ENCODE data around the gene MRAP2. TPM values are rescaled to one million over a fixed set of nuclear protein-coding genes. Genes with fewer than 3 reads are reported as not detected.

The MRAP2 gene, protein sequence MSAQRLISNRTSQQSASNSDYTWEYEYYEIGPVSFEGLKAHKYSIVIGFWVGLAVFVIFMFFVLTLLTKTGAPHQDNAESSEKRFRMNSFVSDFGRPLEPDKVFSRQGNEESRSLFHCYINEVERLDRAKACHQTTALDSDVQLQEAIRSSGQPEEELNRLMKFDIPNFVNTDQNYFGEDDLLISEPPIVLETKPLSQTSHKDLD
- total RNA-seq: 100 to 1,000 TPM in 1 of 2 donors, 10 to 100 TPM in 1; 67.5 to 104 TPM

DNA sequence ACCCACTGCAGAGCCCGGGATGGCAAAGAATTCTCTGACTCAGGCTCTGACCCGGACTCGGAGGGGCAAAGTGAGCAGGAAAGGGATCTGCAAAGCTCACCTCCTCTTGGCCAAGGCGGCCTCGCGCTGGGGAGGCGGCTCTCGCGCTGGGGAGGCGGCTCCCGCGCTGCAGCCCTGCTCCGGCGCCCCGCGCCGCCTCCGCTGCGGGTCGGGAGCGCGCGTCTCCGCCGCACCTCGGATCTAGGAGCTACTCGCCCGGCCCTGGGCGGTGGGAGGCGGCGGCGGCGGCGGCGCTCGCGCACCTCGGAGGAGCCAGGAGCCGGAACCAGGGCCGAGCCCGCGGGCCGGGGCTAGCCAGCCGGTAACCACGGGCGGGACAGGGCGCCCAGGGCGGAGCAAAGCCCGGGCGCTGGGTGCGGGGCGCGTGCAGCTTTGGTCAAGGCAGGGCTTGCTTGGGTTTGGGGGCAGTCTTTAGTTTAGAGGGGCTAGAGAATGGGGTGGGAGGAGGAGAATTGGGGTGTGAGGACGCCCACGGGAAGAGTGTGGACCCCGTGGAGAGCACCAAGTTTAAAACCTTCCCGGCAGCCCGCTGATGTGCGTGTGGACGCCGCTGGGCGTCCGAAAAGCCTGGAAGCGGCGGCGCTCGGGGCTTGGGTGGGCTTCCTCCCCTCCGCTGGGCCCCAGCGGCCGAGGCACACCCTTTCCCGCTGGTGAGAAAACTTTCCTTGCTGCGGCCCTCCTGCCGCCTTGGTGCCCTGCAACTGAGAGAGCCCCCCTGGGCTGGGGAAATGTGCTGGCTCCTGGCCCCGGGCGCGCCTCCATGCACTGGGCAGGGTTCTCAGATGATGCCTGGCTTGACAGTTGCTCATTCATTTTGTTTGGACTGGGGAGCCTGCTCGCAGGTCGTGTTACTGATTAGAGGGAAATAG lies at the start of gene MRAP2:
Gene MRAP2 (plus strand): TSS at position 250 of the 929 bp plus-strand sequence. CDS start 21,547 bp downstream, outside the sequence.
- DNase-seq (ENCODE audit: low spot score) (no peak), ATAC-seq (ENCODE audit: insufficient number of reproducible peaks, low FRiP score, low read depth) (peak; percentile 7)
- H3K27ac ChIP-seq: peak within 1 kb of the TSS; percentile 83 to 88
- no peaks in the 10 kb centered on the region for H3K27me3 ChIP-seq (replicated peaks; ENCODE audit: insufficient read depth)
- H3K36me3 ChIP-seq: no peaks in the 10 kb centered on the region
- peak within 1 kb of the TSS; percentile 75 for H3K4me3 ChIP-seq
- H3K4me1 ChIP-seq (ENCODE audit: control insufficient read depth in 1 of 2, low read depth in 2 of 2): peaks cover 4 to 78% of the 10 kb centered on the region in 2 donors
- TF ChIP-seq, protein P1, sequence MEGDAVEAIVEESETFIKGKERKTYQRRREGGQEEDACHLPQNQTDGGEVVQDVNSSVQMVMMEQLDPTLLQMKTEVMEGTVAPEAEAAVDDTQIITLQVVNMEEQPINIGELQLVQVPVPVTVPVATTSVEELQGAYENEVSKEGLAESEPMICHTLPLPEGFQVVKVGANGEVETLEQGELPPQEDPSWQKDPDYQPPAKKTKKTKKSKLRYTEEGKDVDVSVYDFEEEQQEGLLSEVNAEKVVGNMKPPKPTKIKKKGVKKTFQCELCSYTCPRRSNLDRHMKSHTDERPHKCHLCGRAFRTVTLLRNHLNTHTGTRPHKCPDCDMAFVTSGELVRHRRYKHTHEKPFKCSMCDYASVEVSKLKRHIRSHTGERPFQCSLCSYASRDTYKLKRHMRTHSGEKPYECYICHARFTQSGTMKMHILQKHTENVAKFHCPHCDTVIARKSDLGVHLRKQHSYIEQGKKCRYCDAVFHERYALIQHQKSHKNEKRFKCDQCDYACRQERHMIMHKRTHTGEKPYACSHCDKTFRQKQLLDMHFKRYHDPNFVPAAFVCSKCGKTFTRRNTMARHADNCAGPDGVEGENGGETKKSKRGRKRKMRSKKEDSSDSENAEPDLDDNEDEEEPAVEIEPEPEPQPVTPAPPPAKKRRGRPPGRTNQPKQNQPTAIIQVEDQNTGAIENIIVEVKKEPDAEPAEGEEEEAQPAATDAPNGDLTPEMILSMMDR (IDR thresholded peaks at IDR 0.05): no peak
- no peaks in the 10 kb centered on the region for H3K9me3 ChIP-seq

DNA sequence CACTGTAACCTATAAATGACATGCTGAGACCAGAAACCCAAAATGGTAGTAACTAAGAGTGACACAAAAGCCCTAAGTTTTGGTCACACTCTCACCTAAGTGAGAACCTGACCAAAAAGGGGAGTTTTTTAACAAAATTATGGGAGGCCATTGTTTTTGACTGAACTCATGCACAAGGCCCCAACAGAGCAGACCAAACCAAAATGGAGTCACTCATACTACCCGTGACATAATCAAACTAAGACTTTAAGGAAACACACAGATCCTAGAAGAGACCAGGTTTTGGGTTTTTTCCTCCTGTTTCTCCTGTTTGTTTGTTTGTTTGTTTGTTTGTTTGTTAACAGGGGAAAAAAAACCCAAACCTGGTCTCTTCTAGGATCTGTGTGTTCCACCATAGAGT lies 49.2 kb upstream of the MRAP2 start:
- H3K36me3 ChIP-seq: no peaks in the 10 kb centered on the region
- H3K4me3 ChIP-seq: no peak overlapping the region
- no peak for DNase-seq (ENCODE audit: low spot score)
- H3K27me3 ChIP-seq (replicated peaks; ENCODE audit: insufficient read depth): no peaks in the 10 kb centered on the region
- TF ChIP-seq, protein P1 (IDR thresholded peaks at IDR 0.05): no peak
- H3K4me1 ChIP-seq (ENCODE audit: control insufficient read depth in 1 of 2, low read depth in 2 of 2): peaks cover 32 to 59% of the 10 kb centered on the region in 2 donors
- ATAC-seq (ENCODE audit: insufficient number of reproducible peaks, low FRiP score, low read depth): no peak
- H3K27ac ChIP-seq: peak overlapping the region; percentile 87 to 90
- H3K9me3 ChIP-seq: no peaks in the 10 kb centered on the region

DNA sequence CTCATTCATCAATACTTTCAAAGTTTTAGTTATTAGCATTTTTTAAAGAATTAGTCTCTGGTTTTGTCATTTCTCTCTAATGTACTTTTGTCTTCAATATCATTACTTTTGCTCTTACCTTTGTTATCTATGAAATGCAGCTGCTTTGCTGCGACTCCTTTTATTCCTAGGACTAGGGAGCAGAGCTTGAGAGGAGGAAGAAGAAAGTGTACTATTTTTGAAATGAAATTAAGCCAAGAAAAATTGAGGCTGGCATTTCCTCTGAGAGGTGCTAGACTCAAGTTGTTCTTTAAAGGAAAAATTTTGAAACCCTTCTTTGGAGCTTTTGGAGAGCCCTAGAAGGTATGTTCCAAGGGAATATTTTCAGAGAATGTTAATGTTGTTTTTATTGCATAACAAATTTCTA lies 48.3 kb upstream of the MRAP2 start:
- peak; percentile 66 for ATAC-seq (ENCODE audit: insufficient number of reproducible peaks, low FRiP score, low read depth)
- Histone ChIP-seq H3K36me3 (no peaks in the 10 kb centered on the region), H3K4me3 (peak overlapping the region; percentile 36), H3K27ac (peak overlapping the region; percentile 87 to 90), H3K4me1 (ENCODE audit: control insufficient read depth in 1 of 2, low read depth in 2 of 2) (peaks cover 32 to 62% of the 10 kb centered on the region in 2 donors), H3K9me3 (no peaks in the 10 kb centered on the region), H3K27me3 (replicated peaks; ENCODE audit: insufficient read depth) (no peaks in the 10 kb centered on the region)
- TF ChIP-seq, protein P1 (IDR thresholded peaks at IDR 0.05): no peak
- no peak for DNase-seq (ENCODE audit: low spot score)

DNA sequence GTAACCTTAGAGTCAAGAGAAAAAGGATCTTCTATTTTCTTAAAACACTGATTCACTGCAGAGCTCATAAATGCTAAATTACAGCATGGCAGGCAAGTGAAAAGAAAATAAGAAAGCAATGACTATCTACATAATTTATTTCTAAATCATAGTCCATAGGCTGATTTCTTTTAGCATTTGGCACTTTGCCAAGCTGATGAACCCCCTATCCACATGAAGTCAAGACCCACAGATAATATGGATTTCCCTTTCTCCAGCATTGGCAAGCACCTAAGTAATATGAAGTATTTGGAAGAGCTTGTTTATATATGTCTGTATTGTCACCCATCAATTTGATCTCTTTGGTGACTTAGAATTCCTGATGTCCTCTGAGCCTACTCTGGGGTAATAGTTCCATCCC lies 47.9 kb upstream of the MRAP2 start:
- no peaks in the 10 kb centered on the region for H3K27me3 ChIP-seq (replicated peaks; ENCODE audit: insufficient read depth)
- ATAC-seq (ENCODE audit: insufficient number of reproducible peaks, low FRiP score, low read depth) (no peak), DNase-seq (ENCODE audit: low spot score) (no peak)
- TF ChIP-seq, protein P1 (IDR thresholded peaks at IDR 0.05): no peak
- H3K27ac ChIP-seq: peak overlapping the region; percentile 43 to 90
- H3K36me3 ChIP-seq: no peaks in the 10 kb centered on the region
- no peaks in the 10 kb centered on the region for H3K9me3 ChIP-seq
- peaks cover 34 to 66% of the 10 kb centered on the region in 2 donors for H3K4me1 ChIP-seq (ENCODE audit: control insufficient read depth in 1 of 2, low read depth in 2 of 2)
- no peak overlapping the region for H3K4me3 ChIP-seq

DNA sequence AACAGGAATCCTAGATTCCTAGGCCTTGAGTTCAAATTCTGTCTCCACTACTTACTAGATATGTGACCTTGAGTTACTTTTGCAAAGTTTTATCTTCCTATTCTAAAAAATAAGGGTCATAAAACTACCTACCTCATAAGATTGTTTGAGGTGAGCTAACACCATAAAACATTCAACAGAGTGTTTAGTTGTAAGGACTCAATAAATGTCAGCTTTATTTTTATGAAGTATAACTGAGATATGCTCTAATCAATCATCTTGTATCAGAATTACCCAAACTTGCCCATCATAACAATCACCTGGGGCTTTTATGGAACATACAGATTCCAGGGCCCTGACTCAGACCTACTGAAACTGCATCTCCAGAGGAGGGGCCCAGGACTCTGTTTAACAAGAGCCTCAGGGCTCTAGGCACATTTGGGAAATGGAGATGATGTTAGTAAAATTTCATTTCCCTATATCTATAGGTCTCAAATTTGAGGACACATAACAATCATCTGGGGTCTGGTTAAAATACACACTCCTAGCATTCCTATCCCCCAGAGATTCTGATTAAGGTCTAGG lies 35.5 kb upstream of the MRAP2 start:
- Histone ChIP-seq H3K9me3 (no peaks in the 10 kb centered on the region), H3K27me3 (replicated peaks; ENCODE audit: insufficient read depth) (no peaks in the 10 kb centered on the region), H3K27ac (no peak overlapping the region), H3K4me1 (ENCODE audit: control insufficient read depth in 1 of 2, low read depth in 2 of 2) (no peaks in the 10 kb centered on the region), H3K4me3 (no peak overlapping the region), H3K36me3 (no peaks in the 10 kb centered on the region)
- no peak for ATAC-seq (ENCODE audit: insufficient number of reproducible peaks, low FRiP score, low read depth)
- TF ChIP-seq, protein P1 (IDR thresholded peaks at IDR 0.05): no peak
- no peak for DNase-seq (ENCODE audit: low spot score)
